DMS 273 (cell line): ENCODE data around the gene CHRNB1.
"Not testable (repeated sequence)": the region's sequence is repeated elsewhere in the genome, so short reads cannot be mapped to it uniquely, and the experiment has no call there.

Source experiments
- DNase-seq: peaks from one replicate; lab custom pipeline; 2025; ENCODE audit not compliant: unreplicated experiment; lab: John Stamatoyannopoulos, UW

The CHRNB1 gene

DNA sequence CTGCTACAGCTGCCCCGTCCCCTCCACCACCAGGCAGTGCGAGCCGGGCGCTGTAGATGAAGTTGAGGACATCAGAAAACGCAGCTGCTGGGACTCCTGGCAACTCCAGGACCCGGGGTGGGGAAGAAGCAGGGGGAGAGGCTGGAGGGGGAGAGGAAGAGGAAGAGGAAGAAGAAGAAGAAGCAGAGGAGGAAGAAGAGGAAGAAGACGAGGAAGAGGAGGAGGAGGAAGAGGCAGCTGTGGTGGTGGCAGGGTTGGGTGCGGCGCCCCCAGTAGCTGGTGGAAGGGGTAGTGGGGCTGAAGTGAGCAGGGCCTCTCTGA is 21.4 kb downstream of the CHRNB1 start:
- DNase-seq: no peak

DNA sequence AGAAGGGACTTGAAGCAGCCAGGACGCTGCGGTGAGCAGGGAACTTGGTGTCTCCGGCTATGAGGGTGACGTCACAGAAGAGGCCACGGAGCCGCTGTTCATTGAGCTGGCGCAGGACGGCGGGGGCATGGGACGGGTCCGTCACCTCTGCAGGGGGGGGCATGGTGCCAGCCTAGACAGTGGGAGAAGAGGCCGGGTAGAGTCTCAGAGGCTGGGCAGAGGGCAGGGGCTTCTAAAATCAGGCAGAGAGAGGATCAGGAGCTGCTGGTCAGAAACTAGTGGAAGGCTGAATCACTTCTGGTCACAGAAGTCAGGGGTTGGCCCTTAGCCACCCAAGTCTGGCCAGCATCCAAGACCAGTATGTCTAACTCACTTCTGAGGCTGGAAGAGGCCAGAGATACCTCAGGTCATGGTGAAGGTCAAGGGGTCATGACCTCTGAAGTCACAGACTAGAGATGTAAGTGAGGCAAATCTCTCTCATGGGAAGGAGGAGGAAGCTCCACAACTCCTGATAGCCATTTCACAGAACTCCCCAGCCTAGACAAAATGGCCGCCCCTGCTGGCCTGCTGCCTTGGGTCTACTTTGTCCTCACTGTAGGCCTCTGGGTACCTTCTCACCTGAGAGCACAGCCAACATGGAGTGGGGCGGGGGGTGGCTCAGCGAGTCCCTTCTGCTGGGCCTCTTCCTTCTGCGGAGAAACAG is 21.9 kb downstream of the CHRNB1 start:
- DNase-seq: peak; percentile 35

DNA sequence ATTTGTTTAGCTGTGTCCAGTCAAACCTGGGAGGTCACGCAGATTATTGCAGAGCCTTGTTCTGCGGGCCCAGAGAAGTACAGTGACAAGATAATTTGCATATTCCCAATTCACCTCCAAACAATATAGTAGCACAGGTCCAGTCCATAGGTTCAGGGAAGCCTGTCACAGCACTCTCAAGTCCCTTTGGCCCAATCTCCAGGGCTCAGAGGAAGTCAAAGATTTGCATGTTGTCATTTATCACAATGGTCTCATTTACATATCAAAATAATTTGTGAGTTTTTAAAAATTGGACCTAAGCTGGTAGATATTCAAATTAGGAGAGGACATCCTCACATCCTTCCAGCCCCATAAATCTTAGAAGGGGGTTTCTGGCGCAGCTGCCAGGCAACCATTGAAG is 22.6 kb downstream of the CHRNB1 start:
- DNase-seq: no peak

DNA sequence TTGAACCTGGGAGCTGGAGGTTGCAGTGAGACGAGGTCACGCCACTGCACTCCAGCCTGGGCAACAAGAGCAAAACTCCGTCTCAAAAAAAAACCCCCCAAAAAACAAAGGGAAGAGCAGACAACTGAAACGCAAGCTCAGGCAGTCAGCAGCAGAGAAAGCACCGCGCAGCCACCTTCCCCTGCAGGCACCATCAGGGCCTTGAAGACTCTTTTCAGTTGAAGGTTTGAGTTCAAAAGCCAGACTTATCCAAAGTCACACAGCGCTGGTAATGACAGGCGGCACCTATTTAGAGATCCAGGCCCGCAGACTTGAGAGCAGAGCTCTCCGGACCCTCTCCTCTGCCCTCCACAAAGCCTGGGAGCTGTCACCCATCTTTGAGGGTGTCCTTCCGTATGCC is 23.4 kb downstream of the CHRNB1 start:
- DNase-seq: no peak

DNA sequence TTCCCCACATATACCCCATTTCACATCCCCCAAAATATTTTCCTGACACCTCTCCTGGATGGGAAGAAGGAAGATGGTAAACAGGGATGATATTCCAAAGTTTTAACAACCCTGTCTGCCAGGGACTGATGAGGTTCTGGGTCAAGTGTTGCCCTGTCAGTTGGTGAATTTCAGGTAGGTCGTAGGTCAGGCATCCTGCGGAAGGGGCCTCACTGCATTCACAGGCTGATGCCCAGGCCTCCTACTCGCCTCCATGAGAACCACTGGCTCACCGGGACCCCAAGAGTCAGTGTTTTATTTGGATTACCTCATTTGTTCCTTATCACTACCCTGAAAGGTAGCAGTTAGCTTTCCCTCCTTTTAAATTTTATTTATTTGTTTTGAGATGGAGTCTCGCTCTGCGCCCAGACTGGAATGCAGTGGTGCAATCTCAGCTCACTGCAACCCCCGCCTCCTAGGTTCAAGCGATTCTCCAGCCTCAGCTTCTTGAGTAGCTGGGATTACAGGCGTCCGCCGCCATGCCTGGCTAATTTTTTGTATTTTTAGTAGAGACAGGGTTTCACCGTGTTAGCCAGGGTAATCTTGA is 24.0 kb downstream of the CHRNB1 start:
- no peak for DNase-seq

DNA sequence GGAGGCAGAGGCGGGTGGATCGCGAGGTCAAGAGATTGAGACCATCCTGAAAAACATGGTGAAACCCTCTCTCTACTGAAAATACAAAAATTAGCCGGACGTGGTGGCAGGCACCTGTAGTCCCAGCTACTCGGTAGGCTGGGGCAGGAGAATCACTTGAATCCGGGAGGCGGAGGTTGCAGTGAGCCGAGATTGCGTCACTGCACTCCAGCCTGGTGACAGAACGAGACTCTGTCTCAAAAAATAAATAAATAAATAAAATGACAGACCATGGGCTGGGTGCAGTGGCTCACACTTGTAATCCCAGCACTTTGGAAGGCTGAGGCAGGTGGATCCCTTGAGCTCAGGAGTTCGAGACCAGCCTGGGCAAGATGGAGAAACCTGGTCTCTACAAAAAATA is 25.0 kb downstream of the CHRNB1 start:
- not testable (repeated sequence) for DNase-seq

DNA sequence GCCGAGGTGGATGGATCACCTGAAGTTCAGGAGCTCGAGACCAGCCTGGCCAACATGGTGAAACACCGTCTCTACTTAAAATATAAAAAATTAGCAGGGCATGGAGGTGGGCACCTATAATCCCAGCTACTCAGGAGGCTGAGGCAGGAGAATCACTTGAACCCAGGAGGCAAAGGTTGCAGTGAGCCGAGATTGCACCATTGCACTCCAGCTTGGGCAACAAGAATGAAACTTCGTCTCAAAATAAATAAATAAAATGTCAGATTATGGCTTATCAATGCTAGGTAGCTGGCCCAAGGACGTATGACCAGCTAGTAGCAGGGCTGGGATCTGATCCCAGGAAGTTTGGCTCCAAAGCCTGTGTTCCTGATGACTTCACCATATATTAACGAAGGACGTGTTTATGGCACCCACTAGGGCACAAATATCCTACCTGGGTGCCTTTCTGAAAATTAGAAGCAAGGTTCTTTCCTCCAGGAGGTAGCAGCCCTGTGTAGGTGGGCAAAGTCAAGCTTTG is 25.7 kb downstream of the CHRNB1 start:
- not testable (repeated sequence) for DNase-seq

DNA sequence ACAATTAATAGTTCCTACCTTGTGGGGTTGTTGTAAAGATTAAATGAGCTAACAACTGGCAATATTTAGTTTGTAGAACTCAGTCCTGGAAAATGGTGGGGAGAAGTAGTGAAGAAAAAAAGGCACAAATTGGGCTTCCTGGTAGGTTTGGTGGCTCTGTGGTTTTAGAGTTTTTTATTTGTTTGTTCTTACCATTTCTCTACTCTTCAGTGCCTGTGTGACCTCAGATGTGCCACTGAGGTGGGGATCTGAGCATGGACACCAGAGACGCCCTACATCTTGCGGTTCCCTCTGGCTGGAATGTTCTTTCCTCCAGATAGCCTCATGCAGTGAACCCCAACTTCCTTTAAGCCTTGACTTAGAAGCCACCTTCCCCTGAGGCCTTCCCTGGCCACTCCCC is 26.9 kb downstream of the CHRNB1 start:
- no peak for DNase-seq

DNA sequence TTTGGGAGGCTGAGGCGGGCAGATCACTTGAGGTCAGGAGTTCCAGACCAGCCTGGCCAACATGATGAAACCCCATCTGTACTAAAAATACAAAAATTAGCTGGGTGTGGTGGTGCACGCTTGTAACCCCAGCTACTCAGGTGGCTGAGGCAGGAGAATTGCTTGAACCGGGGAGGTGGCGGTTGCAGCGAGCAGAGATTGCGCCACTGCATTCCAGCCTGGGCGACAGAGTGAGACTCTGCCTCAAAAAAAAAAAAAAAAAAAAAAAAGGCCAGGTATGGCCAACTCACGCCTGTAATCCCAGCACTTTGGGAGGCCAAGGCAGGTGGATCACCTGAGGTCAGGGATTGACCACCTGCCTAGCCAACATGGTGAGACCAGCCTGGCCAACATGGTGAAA is 29.9 kb downstream of the CHRNB1 start:
- DNase-seq: not testable (repeated sequence)

DNA sequence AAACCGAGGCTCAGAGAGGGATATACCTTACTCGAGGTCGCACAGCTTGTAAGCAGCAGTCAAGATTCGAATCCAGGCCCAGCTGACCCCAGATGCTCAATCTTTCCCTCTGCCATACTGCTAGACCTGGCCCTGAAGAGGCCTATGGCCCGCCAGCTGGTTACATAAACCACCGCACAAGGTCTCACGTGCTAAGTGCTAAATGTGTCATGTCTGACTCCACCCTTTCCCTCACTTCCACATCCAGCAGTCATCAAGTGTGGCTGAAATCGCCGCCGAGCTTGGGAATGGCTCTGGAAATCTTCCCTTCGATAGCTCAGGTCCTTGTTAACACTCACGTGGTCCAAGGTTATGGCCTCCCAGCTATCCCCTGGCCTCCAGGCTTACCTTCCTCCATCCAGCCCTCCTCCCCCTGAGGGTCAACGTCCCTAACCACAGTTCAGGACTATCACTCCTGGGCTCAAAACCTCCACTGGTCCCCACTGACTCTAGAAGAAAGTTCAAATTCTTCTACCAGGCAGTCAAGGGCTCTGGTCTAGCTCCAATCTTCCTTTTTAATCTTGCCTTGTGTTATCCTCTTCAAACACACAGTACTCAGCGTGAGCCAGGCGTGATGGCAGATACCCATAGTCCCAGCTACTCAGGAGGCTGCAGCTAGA is 31.0 kb downstream of the CHRNB1 start:
- DNase-seq: no peak

DNA sequence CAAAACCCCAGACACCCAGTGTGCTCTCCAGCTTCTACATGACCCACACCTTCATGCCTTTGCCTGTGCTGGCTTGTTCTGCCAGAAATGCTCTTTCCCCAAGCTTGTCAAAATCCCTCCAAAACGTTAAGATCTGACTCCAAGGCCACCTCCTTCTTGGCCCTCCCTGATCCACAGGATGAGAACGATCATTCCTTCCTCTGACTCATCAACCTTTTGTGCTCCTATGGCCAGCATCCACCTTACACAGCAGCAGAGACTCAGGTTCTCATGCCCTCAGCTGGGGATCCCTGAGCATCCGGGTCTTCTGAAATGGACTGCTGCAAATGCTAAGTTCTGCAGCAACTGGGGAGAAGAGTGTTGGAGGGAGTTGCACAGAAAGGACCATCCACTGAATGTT is 31.6 kb downstream of the CHRNB1 start:
- no peak for DNase-seq

DNA sequence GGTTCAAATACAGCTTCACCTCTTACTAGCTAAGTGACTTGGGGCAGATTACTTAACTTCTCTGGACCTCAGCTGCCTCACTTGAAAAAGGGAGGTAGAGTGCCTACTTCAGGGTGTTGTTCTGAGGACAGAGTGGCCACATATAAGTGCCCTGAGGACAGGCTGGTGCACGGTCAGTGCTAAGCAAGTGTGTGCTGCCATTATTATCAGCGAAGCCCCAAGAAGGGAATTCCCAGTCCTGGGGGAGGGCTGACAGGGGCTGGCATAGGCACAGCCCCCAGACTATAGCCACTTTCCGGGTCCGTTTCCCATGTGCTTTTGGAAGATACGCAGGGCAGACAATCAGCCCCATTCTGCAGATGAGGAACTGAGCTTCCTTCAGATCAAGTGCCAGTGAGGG is 32.1 kb downstream of the CHRNB1 start:
- DNase-seq: no peak

DNA sequence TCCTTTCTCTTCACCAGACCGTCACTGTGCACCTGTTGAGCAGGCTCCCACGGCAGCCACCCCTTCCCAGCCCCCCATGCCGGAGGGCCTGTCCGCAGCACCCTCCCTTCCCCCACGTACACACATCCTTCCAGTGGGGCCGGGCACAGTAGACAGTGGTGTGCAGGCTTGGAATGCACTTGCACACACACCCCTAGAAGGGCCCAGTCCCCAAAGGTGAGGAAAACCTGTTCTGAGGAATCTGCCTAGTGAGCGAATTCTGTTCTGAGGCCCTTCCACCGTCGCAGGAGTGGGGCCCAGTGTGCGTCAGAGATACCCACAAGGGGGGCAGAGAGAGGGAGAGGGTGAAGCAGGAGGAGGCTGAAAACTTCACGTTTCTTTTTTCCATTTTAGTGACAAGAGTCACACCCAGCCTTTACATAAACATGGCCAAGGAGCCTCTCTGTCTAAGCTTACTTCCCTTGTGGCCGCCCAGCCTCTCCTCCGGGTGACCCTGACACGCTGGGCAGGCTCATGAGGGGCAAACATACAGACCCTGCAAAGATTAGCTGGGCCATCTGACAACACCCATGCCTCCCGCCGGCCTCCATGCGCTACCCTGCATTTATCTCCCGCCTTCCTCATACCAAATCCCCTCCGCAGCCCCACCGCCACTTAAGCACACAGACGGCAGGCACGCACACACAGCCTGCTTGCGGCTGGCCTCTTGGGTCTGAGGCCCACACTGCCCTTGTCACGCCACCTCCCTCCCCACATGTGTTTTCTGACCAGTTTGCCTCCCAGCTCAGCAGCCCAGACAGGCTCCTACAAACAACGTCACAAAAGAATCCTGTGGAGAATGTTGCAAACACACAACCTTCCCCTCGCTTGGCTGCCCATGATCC is 32.8 kb downstream of the CHRNB1 start:
- DNase-seq: no peak

DNA sequence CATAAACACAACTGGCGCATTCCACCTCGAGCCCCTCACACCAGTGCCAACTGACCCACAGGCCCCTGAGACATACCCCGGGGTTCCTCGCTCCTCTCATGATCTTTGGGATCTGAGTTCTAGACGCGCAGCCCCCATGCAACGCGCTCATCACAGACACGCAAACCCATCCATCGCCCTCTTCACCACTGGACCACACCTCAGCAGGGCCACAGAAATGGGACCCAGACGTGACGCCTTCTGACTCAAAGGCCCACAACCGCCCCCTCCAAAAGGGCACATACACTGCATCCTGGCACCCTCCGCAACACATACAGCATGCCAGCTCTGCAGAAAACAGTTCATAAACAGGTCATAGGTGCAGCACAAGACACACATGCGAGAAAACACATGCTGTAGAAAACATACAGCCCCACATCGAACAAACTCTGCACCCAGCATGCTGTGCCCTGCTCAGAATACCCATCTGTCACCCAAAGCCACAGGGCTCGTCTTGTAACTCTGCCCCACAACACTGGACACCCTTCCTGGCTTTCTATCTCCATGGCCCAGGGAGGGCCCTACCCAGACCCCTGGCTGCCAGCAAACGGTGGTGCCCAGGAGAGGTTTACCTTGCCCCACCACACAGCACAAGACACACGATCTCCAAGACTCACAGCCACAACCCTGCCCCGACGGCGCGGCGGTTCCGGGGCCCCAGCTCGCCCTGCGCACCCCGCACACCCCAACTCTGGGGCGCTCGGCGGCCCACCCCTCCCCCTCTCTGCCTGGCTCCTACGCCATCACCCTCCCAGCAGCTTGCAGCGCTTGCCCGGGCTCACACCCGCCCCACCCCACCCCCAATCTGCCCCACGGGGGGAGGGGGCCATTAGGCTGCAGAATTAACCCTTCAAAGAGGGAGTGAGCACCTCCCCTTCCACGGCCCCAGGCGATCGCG is 33.7 kb downstream of the CHRNB1 start:
- peak; percentile 48 for DNase-seq

DNA sequence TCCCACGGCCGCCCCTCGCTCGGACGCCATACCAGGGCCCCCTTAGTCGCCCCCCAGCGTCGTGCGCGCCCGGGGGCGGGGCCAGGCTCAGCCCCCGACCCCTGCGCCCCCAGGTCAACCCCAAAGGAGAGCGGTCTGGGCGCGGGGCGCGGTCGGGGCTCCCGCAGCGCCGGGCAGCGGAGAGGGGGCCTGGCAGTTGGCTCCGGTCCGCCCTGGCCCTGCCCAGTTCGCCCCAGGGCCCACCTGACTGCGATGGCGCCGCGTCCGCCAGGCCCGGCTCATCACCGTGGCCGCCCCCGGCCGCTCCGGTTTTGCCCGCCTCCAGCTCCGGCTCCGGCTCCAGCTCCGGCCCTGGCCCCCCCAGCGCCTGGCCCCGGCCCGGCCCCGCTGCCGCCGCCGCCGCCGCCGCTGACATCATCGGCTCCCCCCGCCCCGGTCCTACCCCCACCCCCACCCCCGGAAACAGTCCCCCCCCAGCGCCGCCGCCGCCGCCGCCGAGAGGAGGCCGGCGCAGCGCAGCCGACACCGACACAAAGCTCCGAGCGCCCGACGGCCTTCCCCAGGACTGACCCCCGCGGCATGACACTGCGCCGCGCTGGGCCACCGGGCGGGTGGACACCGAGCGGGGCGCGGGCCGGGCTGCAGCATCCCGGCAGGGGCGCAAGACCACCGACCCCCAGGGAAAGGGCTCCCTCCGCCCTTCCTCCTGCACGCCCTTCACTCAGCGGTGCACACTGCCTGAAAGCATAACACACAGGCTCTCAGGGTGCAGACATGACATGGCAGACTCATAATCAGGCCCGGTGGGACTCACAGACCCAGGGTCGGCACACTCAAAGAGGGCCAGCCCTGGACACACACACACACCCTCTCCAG is 34.6 kb downstream of the CHRNB1 start, which contains the start of gene ZBTB4:
Gene ZBTB4 (minus strand): TSS at position 419 of the 876 bp plus-strand sequence. CDS start 12,830 bp downstream, outside the sequence.
- peak; percentile 57 for DNase-seq

DNA sequence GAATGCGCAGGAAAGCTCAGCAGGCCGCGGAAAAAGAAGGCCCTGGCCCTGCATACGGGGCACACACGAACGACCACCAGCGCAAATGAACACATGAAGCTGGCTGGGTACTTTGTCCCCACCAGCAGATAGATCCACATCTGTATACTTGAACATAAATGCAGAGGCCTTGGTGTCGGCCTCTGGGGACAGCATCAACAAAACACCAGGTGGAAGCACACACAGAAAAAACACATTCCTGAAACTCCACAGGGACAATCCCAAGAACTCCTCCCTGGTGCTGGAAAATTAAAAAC is 35.2 kb downstream of the CHRNB1 start:
- DNase-seq: no peak

DNA sequence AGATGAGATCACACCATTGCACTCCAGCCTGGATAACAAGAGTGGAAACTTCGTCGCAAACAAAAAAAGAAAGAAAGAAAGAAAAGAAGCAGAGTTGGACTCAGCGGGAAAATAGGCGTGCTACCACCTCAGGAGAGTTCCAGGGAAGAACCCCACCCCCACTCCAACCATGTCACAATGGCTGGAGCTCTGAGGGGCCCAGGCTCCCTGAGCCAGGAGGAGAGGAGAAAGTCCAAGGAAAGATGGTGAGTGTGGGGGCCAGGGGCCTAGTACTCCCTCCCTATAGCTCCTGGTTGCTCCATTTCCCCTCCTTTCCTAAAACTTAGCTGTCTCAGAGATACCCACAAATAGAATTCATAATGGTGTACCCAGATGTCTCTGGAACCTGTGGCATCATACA is 36.4 kb downstream of the CHRNB1 start, which contains the start of gene SLC35G6:
Gene SLC35G6 (plus strand): TSS at position 172 of the 400 bp plus-strand sequence. CDS start 71 bp downstream, at position 243.
- DNase-seq: not testable (repeated sequence)

DNA sequence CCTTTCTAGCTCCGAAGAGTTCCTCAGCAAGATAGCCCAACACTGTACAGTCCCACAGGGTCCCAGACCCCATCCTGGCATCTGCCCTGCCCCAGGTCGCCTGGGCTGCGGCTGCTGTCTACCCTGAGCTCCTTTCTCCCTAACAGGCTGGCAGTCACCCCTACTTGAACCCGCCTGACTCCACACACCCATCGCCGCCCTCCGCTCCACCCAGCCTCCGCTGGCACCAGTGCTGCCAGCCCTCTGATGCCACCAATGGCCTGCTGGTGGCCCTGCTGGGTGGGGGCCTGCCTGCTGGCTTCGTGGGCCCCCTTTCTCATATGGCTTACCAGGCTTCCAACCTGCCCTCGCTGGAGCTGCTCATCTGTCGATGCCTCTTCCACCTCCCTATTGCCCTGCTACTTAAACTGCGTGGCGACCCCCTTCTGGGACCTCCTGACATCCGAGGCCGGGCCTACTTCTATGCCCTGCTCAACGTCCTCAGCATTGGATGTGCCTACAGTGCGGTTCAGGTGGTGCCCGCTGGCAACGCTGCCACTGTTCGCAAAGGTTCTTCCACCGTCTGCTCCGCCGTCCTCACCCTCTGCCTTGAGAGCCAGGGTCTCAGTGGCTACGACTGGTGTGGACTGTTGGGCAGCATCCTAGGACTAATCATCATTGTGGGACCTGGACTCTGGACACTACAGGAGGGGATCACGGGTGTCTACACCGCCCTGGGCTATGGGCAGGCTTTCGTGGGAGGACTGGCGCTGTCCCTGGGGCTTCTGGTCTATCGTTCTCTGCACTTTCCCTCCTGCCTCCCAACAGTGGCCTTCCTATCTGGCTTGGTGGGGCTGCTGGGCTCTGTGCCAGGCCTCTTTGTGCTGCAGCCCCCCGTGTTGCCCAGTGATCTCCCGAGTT is 37.2 kb downstream of the CHRNB1 start:
- DNase-seq: not testable (repeated sequence)
